Body of pancreas (tissue), 4 donors: ENCODE data around the gene KRTAP22-1.

Experiments used
- CTCF ChIP-seq, 7 experiments: fragments of 450-650 bp in 4 of 7; fragments of 200-600 bp in 3 of 7; sonication (generic) in 3 of 7; IDR thresholded peaks; one replicate each; pipeline ENCODE4 v1.5.1; 2016 to 2019; ENCODE audit warnings: antibody characterized with exemption in 7 of 7
- POLR2A ChIP-seq, 3 donors: fragments of 450-650 bp; IDR thresholded peaks; one replicate each; pipeline ENCODE4 v1.6.1; 2016; ENCODE audit warnings: antibody characterized with exemption in 3 of 3, mild to moderate bottlenecking in 2 of 3

GRCh38 chr21:30579346-30579745, 21.5 kb upstream of the KRTAP22-1 start:
- no peak for TF ChIP-seq POLR2A (IDR thresholded peaks at IDR 0.05)
- no peak for TF ChIP-seq CTCF (IDR thresholded peaks at IDR 0.05)
